HUES6 (cell line): ENCODE results near the gene SORBS2.

ENCODE experiments used
- H3K27ac ChIP-seq: 2 replicates; pipeline ENCODE4 v1.7.0; 2013; ENCODE audit warnings: low read depth, mild to moderate bottlenecking, low read length, inconsistent platforms
- H3K27me3 ChIP-seq: 2 replicates; pipeline ENCODE4 v1.6.1; 2013; ENCODE audit warnings: low read length; ENCODE audit not compliant: control insufficient read depth, insufficient read depth
- H3K36me3 ChIP-seq: 2 replicates; pipeline ENCODE4 v1.6.1; 2013; ENCODE audit warnings: low read length; ENCODE audit not compliant: control insufficient read depth, insufficient read depth
- H3K4me1 ChIP-seq: 2 replicates; pipeline ENCODE4 v1.6.1; 2013; ENCODE audit warnings: low read length; ENCODE audit not compliant: control insufficient read depth, insufficient read depth
- H3K4me3 ChIP-seq: 2 replicates; pipeline ENCODE4 v1.5.1; 2013; ENCODE audit warnings: low read depth, low read length
- H3K9ac ChIP-seq: one replicate; pipeline ENCODE4 v1.6.1; 2013; ENCODE audit warnings: mild to moderate bottlenecking, low read length
- H3K9me3 ChIP-seq: 2 replicates; pipeline ENCODE4 v1.6.1; 2013; ENCODE audit warnings: low read depth, low read length; ENCODE audit not compliant: control insufficient read depth, insufficient read depth

The SORBS2 gene

DNA sequence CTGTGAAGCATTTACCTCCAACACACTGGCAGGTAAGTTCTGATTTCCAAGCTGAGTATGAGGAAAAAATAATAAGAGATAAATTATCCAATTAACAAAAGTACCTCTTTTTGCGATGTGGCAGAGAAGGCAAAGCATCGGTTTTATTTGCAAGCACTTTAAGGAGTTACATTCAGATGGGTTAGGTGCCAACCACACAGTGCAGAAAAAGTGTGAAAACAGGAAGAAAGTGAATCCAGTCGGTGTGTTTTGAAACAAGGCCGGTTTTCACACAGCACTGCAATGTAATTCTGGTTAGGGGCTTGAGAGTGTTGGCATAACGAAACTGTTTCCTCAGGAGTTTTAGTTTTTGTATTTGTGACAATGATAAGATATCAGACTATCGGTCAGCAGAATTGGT lies 145.8 kb downstream of the SORBS2 start:
- H3K9me3 ChIP-seq: no peaks in the 10 kb centered on the region
- H3K4me3 ChIP-seq: no peak overlapping the region
- H3K27me3 ChIP-seq: no peaks in the 10 kb centered on the region
- no peak overlapping the region for H3K9ac ChIP-seq
- no peaks in the 10 kb centered on the region for H3K36me3 ChIP-seq
- peaks cover 7% of the 10 kb centered on the region for H3K4me1 ChIP-seq
- H3K27ac ChIP-seq: no peak overlapping the region

GRCh38 chr4:185665655-185666054 lies 146.3 kb downstream of the SORBS2 start:
- Histone ChIP-seq H3K4me1 (peaks cover 7% of the 10 kb centered on the region), H3K27ac (no peak overlapping the region), H3K9me3 (no peaks in the 10 kb centered on the region), H3K9ac (no peak overlapping the region), H3K4me3 (no peak overlapping the region), H3K27me3 (no peaks in the 10 kb centered on the region), H3K36me3 (no peaks in the 10 kb centered on the region)

GRCh38 chr4:185664481-185664880 lies 147.5 kb downstream of the SORBS2 start:
- no peaks in the 10 kb centered on the region for H3K27me3 ChIP-seq
- no peak overlapping the region for H3K27ac ChIP-seq
- no peak overlapping the region for H3K9ac ChIP-seq
- H3K9me3 ChIP-seq: no peaks in the 10 kb centered on the region
- no peak overlapping the region for H3K4me3 ChIP-seq
- no peaks in the 10 kb centered on the region for H3K36me3 ChIP-seq
- H3K4me1 ChIP-seq: peaks cover 7% of the 10 kb centered on the region

DNA sequence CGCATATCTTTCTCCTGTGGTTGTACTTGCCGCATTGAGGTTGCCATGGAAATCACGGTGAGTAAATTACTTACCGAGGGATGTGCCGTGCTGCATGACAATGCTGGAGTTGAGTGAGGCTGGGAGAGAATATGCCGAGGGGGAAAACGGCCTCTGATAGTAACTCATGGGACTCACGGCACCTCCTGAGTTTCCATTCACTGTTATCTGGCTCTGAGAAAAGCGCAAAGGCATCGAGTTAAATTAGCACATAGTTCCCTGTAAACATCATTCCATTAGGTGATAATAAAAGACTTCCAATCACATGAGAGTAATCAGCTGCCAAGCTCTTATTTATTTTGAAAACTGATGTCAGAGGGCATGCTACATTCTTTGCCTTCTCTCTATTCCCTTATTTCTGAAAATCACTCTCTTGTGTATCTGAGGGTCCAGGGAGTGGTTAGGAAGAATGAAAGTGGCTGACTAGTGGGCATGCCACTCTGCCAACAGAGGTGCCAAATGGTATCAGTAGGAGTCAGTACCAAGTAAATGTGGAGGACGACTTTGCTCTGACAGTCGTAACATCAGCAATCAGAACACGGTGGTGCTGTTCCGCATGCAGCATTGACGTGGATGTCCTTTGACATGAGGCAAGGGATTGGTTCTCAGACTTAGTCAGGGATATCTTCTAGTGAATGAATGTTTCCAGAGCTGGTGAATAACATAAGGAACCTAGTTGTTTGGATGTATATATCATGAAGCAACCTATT lies 149.8 kb downstream of the SORBS2 start:
- H3K27ac ChIP-seq: no peak overlapping the region
- no peak overlapping the region for H3K4me3 ChIP-seq
- H3K4me1 ChIP-seq: peaks cover 13% of the 10 kb centered on the region
- H3K36me3 ChIP-seq: no peaks in the 10 kb centered on the region
- H3K9ac ChIP-seq: no peak overlapping the region
- no peaks in the 10 kb centered on the region for H3K27me3 ChIP-seq
- no peaks in the 10 kb centered on the region for H3K9me3 ChIP-seq

- Histone ChIP-seq H3K9me3 (no peaks in the 10 kb centered on the region), H3K4me1 (peaks cover 27% of the 10 kb centered on the region), H3K36me3 (no peaks in the 10 kb centered on the region), H3K9ac (no peak overlapping the region), H3K4me3 (no peak overlapping the region), H3K27me3 (no peaks in the 10 kb centered on the region), H3K27ac (no peak overlapping the region)
Observed at GRCh38 chr4:185660340-185660739, 151.7 kb downstream of the SORBS2 start.

GRCh38 chr4:185657699-185658098 lies 154.3 kb downstream of the SORBS2 start:
- Histone ChIP-seq H3K27ac (no peak overlapping the region), H3K4me3 (no peak overlapping the region), H3K9ac (no peak overlapping the region), H3K4me1 (peaks cover 38% of the 10 kb centered on the region), H3K36me3 (no peaks in the 10 kb centered on the region), H3K27me3 (no peaks in the 10 kb centered on the region), H3K9me3 (no peaks in the 10 kb centered on the region)

DNA sequence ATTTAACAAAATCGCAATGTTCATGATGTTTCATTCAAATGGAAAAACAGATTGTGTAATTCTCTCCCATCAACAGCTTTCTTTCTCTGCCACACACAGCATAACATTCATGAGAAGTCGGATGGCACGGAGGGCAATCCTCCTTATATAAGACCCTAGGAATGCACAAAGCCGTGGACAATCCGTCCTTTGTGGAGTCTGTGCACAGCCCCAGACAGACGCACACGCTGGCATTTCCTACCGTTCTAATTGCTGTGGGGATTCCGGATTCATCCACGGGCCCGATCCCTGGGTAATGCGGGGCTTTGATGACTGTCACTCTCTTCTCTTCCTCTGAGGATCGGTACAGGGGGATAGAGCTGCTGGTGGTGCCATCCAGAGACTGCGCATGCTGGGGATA lies 154.8 kb downstream of the SORBS2 start:
- Histone ChIP-seq H3K4me3 (no peak overlapping the region), H3K36me3 (no peaks in the 10 kb centered on the region), H3K9ac (no peak overlapping the region), H3K27me3 (no peaks in the 10 kb centered on the region), H3K27ac (no peak overlapping the region), H3K9me3 (no peaks in the 10 kb centered on the region), H3K4me1 (peaks cover 40% of the 10 kb centered on the region)

DNA sequence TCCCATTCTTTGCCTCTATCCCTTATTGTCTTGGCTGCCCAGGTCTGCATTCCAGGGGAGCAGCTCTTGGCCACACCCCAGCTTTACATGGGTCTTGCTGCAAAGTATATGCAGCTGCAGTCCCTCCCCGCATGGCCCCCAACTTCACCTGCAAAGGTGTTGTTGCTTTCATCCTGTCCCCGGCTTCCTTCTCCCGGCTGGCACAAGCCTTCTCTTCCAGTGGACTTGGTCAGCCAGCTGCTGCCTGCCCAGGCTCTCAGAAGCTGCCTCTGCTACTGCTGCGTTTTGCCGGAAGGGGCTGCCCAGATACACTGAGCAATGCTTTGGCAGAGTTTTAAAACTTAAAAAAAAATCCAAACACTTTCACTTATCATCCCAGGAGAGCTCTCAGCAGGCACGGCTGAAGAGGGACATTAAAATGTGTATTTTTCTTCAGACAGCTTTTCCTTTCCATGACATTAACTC lies 155.5 kb downstream of the SORBS2 start:
- H3K9me3 ChIP-seq: no peaks in the 10 kb centered on the region
- H3K27me3 ChIP-seq: no peaks in the 10 kb centered on the region
- H3K9ac ChIP-seq: no peak overlapping the region
- no peaks in the 10 kb centered on the region for H3K36me3 ChIP-seq
- H3K4me3 ChIP-seq: no peak overlapping the region
- no peak overlapping the region for H3K27ac ChIP-seq
- peaks cover 42% of the 10 kb centered on the region for H3K4me1 ChIP-seq

DNA sequence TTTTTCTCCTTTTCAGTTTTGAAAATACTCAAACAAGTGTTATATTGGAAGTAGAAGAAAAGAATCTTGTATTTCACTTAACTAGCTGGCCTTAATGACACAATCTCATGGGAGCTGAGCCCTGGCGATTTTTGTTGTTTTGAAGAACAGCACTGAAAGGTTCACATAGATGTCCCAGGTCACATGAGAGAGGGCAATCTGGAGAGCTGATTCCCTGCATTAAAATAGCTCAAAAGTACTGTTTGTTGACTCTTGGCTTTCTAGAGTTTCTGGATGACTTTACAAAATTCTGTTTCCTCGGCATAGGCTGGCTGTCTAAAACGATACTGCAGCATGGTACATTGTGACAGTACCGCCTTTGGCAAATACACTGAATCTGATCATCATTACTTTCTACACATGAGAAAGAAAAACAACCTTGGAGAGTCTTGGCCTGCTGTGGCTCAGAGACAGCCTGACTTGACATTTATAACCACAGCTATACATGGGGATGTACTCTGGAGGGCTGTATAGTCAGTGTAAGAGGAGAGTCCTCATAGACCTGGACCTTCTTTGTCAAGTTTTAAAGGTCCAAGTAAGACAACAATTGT lies 156.9 kb downstream of the SORBS2 start:
- no peak overlapping the region for H3K27ac ChIP-seq
- H3K4me1 ChIP-seq: peaks cover 57% of the 10 kb centered on the region
- H3K27me3 ChIP-seq: no peaks in the 10 kb centered on the region
- H3K9me3 ChIP-seq: no peaks in the 10 kb centered on the region
- H3K4me3 ChIP-seq: no peak overlapping the region
- H3K36me3 ChIP-seq: no peaks in the 10 kb centered on the region
- no peak overlapping the region for H3K9ac ChIP-seq

- no peak overlapping the region for H3K9ac ChIP-seq
- H3K9me3 ChIP-seq: no peaks in the 10 kb centered on the region
- H3K27me3 ChIP-seq: no peaks in the 10 kb centered on the region
- H3K36me3 ChIP-seq: no peaks in the 10 kb centered on the region
- no peak overlapping the region for H3K27ac ChIP-seq
- no peak overlapping the region for H3K4me3 ChIP-seq
- peaks cover 60% of the 10 kb centered on the region for H3K4me1 ChIP-seq
Observed at GRCh38 chr4:185654311-185654710, 157.7 kb downstream of the SORBS2 start.

DNA sequence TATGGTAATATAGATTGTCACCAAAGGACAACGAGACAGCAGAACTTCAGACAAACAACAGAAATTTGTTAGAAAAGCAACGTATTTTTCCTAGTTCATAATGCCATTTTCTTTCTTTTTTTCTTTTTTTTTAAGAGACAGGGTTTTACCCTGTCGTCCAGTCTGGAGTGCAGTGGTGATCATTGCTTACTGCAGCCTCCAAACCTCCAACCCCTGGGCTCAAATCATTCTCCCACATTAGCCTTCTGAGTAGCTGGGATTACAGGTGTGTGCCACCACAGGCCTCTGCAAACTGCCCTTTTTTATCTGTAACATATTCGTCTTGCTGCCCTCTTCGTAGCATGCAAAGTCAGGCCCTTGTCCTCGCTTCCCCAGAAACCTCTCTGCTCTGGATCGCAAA lies 160.1 kb downstream of the SORBS2 start:
- H3K9ac ChIP-seq: no peak overlapping the region
- peaks cover 51% of the 10 kb centered on the region for H3K4me1 ChIP-seq
- H3K27me3 ChIP-seq: no peaks in the 10 kb centered on the region
- H3K27ac ChIP-seq: peak overlapping the region; percentile 23
- peak overlapping the region; percentile 25; the same call in 1 of the 2 replicates for H3K4me3 ChIP-seq
- H3K36me3 ChIP-seq: no peaks in the 10 kb centered on the region
- no peaks in the 10 kb centered on the region for H3K9me3 ChIP-seq
